H1 (cell line): ENCODE results near the gene NT5DC3. TPM values are rescaled to one million over a fixed set of nuclear protein-coding genes. Genes with fewer than 3 reads are reported as not detected.

Experiments used
- CTCF ChIA-PET: fragments of 300-600 bp; sonication (Branson Sonifier 250); formaldehyde crosslinking; loops from one replicate; lab custom pipeline; 2021; ENCODE audit not compliant: partially characterized antibody; lab: Charles Lee
- POLR2A ChIA-PET: fragments of 300-600 bp; sonication (Branson Sonifier 250); formaldehyde crosslinking; loops from one replicate; lab custom pipeline; 2021; ENCODE audit warnings: inconsistent platforms; ENCODE audit not compliant: partially characterized antibody; lab: Charles Lee
- DNase-seq, 2 experiments: peaks; one replicate each; pipeline versions ENCODE4 v3.0.0 to v3.0.0-alpha.2; 2010 to 2022; ENCODE audit warnings: low spot score in 2 of 2, low read depth in 1 of 2, mixed read lengths in 1 of 2
- FAIRE-seq: peaks from 2 replicates; lab custom pipeline; 2011; peaks lifted over from hg19 to GRCh38; lab: Jason Lieb, UNC
- H2AFZ ChIP-seq: 2 replicates; pipeline ENCODE4 v1.8.1; 2012; ENCODE audit warnings: low read length, inconsistent platforms
- H2AK5ac ChIP-seq: 2 replicates; pipeline ENCODE4 v1.6.1; 2013; ENCODE audit warnings: low read depth, low read length
- H2BK120ac ChIP-seq: replicated peaks from 2 replicates; pipeline ENCODE3; 2013; ENCODE audit warnings: low read depth, low read length, inconsistent platforms
- H2BK12ac ChIP-seq: 2 replicates; pipeline ENCODE4 v1.6.1; 2013; ENCODE audit warnings: low read depth, low read length
- H2BK15ac ChIP-seq: 2 replicates; pipeline ENCODE4 v1.6.1; 2013; ENCODE audit warnings: low read length
- H2BK20ac ChIP-seq: 2 replicates; pipeline ENCODE4 v1.6.1; 2013; ENCODE audit warnings: low read length
- H2BK5ac ChIP-seq: 2 replicates; pipeline ENCODE4 v1.6.1; 2013; ENCODE audit warnings: low read depth, low read length
- H3K14ac ChIP-seq: 2 replicates; pipeline ENCODE4 v1.6.1; 2013; ENCODE audit warnings: inconsistent platforms; ENCODE audit not compliant: insufficient read length
- H3K18ac ChIP-seq: 2 replicates; pipeline ENCODE4 v1.6.1; 2013; ENCODE audit warnings: low read length; ENCODE audit errors: extremely low read depth
- H3K23ac ChIP-seq: 2 replicates; pipeline ENCODE4 v1.6.1; 2013; ENCODE audit warnings: inconsistent platforms; ENCODE audit not compliant: insufficient read length
- H3K23me2 ChIP-seq: 2 replicates; pipeline ENCODE4 v1.6.1; 2013; ENCODE audit warnings: low read depth, low read length
- H3K27ac ChIP-seq: 2 replicates; pipeline ENCODE4 v1.6.1; 2011; ENCODE audit warnings: low read depth, low read length, inconsistent platforms
- H3K27me3 ChIP-seq, 4 experiments: replicated peaks in 1 of 4; 1 replicate in 1 of 4; 2 replicates in 3 of 4; pipeline versions ENCODE4 v1.6.1 to v1.8.1; 2011 to 2013; ENCODE audit warnings: low read length in 3 of 4, mild to moderate bottlenecking in 3 of 4, inconsistent platforms in 2 of 4, mixed read lengths in 2 of 4, moderate library complexity in 1 of 4; ENCODE audit not compliant: control insufficient read depth in 3 of 4, insufficient read depth in 3 of 4; ENCODE audit errors: extremely low read depth in 1 of 4
- H3K36me3 ChIP-seq, 4 experiments: 2 replicates each; pipeline versions ENCODE4 v1.6.1 to v1.8.1; 2011 to 2013; ENCODE audit warnings: mild to moderate bottlenecking in 4 of 4, low read length in 3 of 4, moderate library complexity in 2 of 4, control low read depth in 1 of 4, inconsistent platforms in 1 of 4; ENCODE audit not compliant: insufficient read depth in 4 of 4, control insufficient read depth in 2 of 4
- H3K4ac ChIP-seq: replicated peaks from 2 replicates; pipeline ENCODE3; 2013; ENCODE audit warnings: low read length, low read depth, mixed read lengths, inconsistent platforms; ENCODE audit not compliant: insufficient read length
- H3K4me1 ChIP-seq, 4 experiments: replicated peaks in 1 of 4; 1 replicate in 1 of 4; 2 replicates in 3 of 4; pipeline versions ENCODE4 v1.6.1 to v1.8.1; 2011 to 2013; ENCODE audit warnings: low read length in 3 of 4, inconsistent platforms in 2 of 4, mixed read lengths in 1 of 4; ENCODE audit not compliant: insufficient read depth in 4 of 4, control insufficient read depth in 3 of 4
- H3K4me2 ChIP-seq, 2 experiments: 2 replicates each; pipeline versions ENCODE4 v1.6.1 to v1.8.1; 2011 to 2013; ENCODE audit warnings: low read depth in 2 of 2, low read length in 2 of 2, control low read depth in 1 of 2, inconsistent platforms in 1 of 2, mild to moderate bottlenecking in 1 of 2; ENCODE audit not compliant: insufficient read depth in 1 of 2
- H3K4me3 ChIP-seq, 4 experiments: fragments of 200-600, 300-600 bp in 1 of 4; sonication (generic), shearing (Covaris generic), sonication (Bioruptor Twin) in 1 of 4; 2 replicates each; pipeline versions ENCODE4 v1.5.1 to v1.8.1; 2011 to 2016; ENCODE audit warnings: low read length in 4 of 4, low read depth in 3 of 4, control low read depth in 2 of 4, inconsistent platforms in 2 of 4, mild to moderate bottlenecking in 2 of 4, mixed read lengths in 1 of 4, moderate library complexity in 1 of 4; ENCODE audit not compliant: insufficient read depth in 2 of 4; ENCODE audit errors: extremely low read depth in 1 of 4
- H3K56ac ChIP-seq: replicated peaks from 2 replicates; pipeline ENCODE3; 2013; ENCODE audit warnings: low read depth, mild to moderate bottlenecking, mixed read lengths, low read length, inconsistent platforms; ENCODE audit not compliant: insufficient read length
- H3K79me1 ChIP-seq: 2 replicates; pipeline ENCODE4 v1.6.1; 2013; ENCODE audit warnings: low read depth, low read length, control low read depth
- H3K79me2 ChIP-seq, 2 experiments: 2 replicates each; pipeline versions ENCODE4 v1.6.1 to v1.8.1; 2012 to 2013; ENCODE audit warnings: low read length in 2 of 2, mild to moderate bottlenecking in 2 of 2, inconsistent platforms in 1 of 2; ENCODE audit not compliant: insufficient read depth in 2 of 2, control insufficient read depth in 1 of 2
- H3K9ac ChIP-seq, 4 experiments: replicated peaks in 1 of 4; 1 replicate in 1 of 4; 2 replicates in 3 of 4; pipeline versions ENCODE4 v1.6.1 to v1.8.1; 2011 to 2013; ENCODE audit warnings: low read depth in 3 of 4, low read length in 3 of 4, control low read depth in 2 of 4, mild to moderate bottlenecking in 2 of 4, moderate library complexity in 2 of 4, inconsistent platforms in 1 of 4; ENCODE audit errors: extremely low read depth in 1 of 4
- H3K9me3 ChIP-seq, 2 experiments: 2 replicates each; pipeline versions ENCODE4 v1.6.1 to v1.8.1; 2012 to 2013; ENCODE audit warnings: mild to moderate bottlenecking in 2 of 2, moderate library complexity in 2 of 2, control low read depth in 1 of 2, inconsistent platforms in 1 of 2, low read depth in 1 of 2, low read length in 1 of 2, mixed read lengths in 1 of 2; ENCODE audit not compliant: insufficient read depth in 2 of 2
- H4K20me1 ChIP-seq, 2 experiments: replicated peaks in 1 of 2; 2 replicates each; pipeline versions ENCODE3 to v1.8.1; 2011 to 2013; ENCODE audit warnings: inconsistent platforms in 2 of 2, low read length in 2 of 2, mild to moderate bottlenecking in 1 of 2; ENCODE audit not compliant: insufficient read depth in 2 of 2, control insufficient read depth in 1 of 2
- H4K5ac ChIP-seq: 2 replicates; pipeline ENCODE4 v1.6.1; 2013; ENCODE audit warnings: low read length, low read depth, mixed read lengths, inconsistent platforms; ENCODE audit not compliant: insufficient read length
- H4K8ac ChIP-seq: 2 replicates; pipeline ENCODE4 v1.8.0; 2013; ENCODE audit warnings: mild to moderate bottlenecking, moderate library complexity, low read length, inconsistent platforms; ENCODE audit not compliant: insufficient read depth; ENCODE audit errors: extremely low read depth
- H4K91ac ChIP-seq: replicated peaks from 2 replicates; pipeline ENCODE3; 2013; ENCODE audit warnings: low read length, mixed read lengths, inconsistent platforms; ENCODE audit not compliant: insufficient read length
- WGBS, 2 experiments: shearing (Covaris generic) in 1 of 2; methylation state at CpG; one replicate each; pipeline versions ENCODE4 v1.1.6 to v1.1.7; 2013 to 2015; ENCODE audit warnings: low lambda C conversion rate in 2 of 2, mixed read lengths in 2 of 2, inconsistent platforms in 1 of 2, low coverage in 1 of 2, missing lambda C conversion rate in 1 of 2; ENCODE audit not compliant: insufficient replicate concordance in 2 of 2, insufficient coverage in 1 of 2, insufficient read length in 1 of 2; ENCODE audit errors: extremely low coverage in 1 of 2, missing lambda C conversion rate in 1 of 2; 5-methylcytosine and 5-hydroxymethylcytosine counted together
- polyA plus RNA-seq, 7 experiments: library from polyadenylated mRNA; depleted of rRNA in 3 of 7; stranded (reverse) in 5 of 7; unstranded in 2 of 7; fragments of >200 nt in 5 of 7; fragments of 200-250 nt in 2 of 7; gene quantifications; 1 replicate in 5 of 7; 2 replicates in 1 of 7; 4 replicates in 1 of 7; pipeline versions ENCODE4 v1.2.1 to v1.2.3, GENCODE V29; 2011 to 2013; ENCODE audit warnings: missing spikeins in 2 of 7, mixed read lengths in 2 of 7
- total RNA-seq: library from RNA; stranded (reverse); fragmentation: NEBNext Ultra II Directional; extraction: Animal tissue kit (Norgen Biotek cat#: 25700); gene quantifications from 2 replicates; pipeline ENCODE4 v1.2.1, GENCODE V29; 2021

NT5DC3 gene
- total and polyA plus RNA-seq, 2 of the 8 experiments (the other 6 are each of a cell fraction or from before 2014, with no cell fraction given), result 5.4 to 14.8 TPM

DNA sequence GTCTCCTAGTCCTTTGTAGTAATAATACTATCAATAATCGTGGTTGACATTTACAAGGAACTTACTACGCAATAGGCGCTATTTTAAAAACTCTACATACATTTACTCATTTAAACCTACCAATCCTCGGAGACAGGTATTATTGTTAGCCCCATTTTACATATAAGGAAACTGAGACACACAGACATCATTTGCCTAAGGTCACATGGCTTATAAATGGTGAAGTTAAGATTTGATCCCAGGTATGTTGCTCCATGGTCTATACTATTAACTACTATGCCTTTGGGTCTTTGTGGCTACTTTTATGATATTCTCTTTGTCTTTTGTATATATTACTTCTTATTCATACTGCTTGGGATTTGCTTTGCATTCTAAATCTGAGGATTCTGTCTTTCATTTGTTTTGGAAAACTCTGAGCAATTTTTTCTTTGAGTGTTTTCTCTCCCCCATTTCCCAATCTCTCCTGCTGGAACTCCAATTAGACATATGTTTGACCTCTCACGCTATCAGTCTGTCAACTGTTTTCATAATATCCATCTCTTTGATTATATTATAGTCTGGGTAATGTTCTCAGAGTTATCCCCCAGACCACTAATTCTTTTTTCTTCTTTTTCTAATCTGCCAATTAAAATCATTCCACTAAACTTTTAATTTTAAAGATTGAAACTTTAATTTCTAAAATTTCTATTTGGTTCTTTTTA is 10.9 kb downstream of the NT5DC3 start:
- H3K23ac ChIP-seq, result no peak overlapping the region
- H3K9me3 ChIP-seq, result no peaks in the 10 kb centered on the region
- H3K4me1 ChIP-seq, result peaks cover 0 to 3% (median 0%) of the 10 kb centered on the region in 4 experiments; a peak in 1 of 7 replicates
- FAIRE-seq (no peak), DNase-seq (no peak)
- peaks cover 0 to 3% of the 10 kb centered on the region in 2 experiments for H4K20me1 ChIP-seq
- no peak overlapping the region for H2BK12ac ChIP-seq
- ChIA-PET CTCF (no interaction called here), POLR2A (no interaction called here)
- no peak overlapping the region for H3K14ac ChIP-seq
- no peak overlapping the region for H3K18ac ChIP-seq
- H3K56ac ChIP-seq, result no peak overlapping the region
- H3K4me2 ChIP-seq, result no peak overlapping the region
- H3K79me2 ChIP-seq, result peaks cover 0 to 64% of the 10 kb centered on the region in 2 experiments; a peak in 2 of 4 replicates
- H2BK15ac ChIP-seq, result no peak overlapping the region
- H4K91ac ChIP-seq, result no peak overlapping the region
- no peak overlapping the region for H2AFZ ChIP-seq
- no peak overlapping the region for H2BK20ac ChIP-seq
- no peaks in the 10 kb centered on the region for H3K23me2 ChIP-seq
- no peak overlapping the region for H3K27ac ChIP-seq
- H2AK5ac ChIP-seq, result no peak overlapping the region
- no peak overlapping the region for H4K5ac ChIP-seq
- no peaks in the 10 kb centered on the region for H3K27me3 ChIP-seq
- 81% methylated on average over 5 of the region's 5 CpGs; no CpG with 5 or more reads in 1 of the 2 experiments for WGBS, 2 experiments
- no peak overlapping the region for H3K9ac ChIP-seq
- H4K8ac ChIP-seq, result no peak overlapping the region
- no peak overlapping the region for H2BK5ac ChIP-seq
- H3K4me3 ChIP-seq, result no peak overlapping the region
- no peaks in the 10 kb centered on the region for H3K36me3 ChIP-seq
- no peak overlapping the region for H2BK120ac ChIP-seq
- no peak overlapping the region for H3K4ac ChIP-seq
- H3K79me1 ChIP-seq, result peaks cover 5% of the 10 kb centered on the region; the same call in 1 of the 2 replicates
